ENCODE measurements around the gene PRM1. TPM values are rescaled to one million over a fixed set of nuclear protein-coding genes. Genes with fewer than 3 reads are reported as not detected.

Gene PRM1
- polyA plus RNA-seq (2013, experiment 1 of 2), result not detected
- not detected for polyA plus RNA-seq (2013, experiment 2 of 2)

GRCh38 chr16:11280616-11281522, at the start of gene PRM1:
Gene PRM1, minus strand, starts transcription at chr16:11281330. Its CDS starts 92 bp downstream, at chr16:11281238.
- Histone ChIP-seq H2AFZ (ENCODE audit: low read depth, low read length) (no peak within 1 kb of the TSS), H2BK12ac (ENCODE audit: low read length in 2 of 2) (peak within 1 kb of the TSS in 1 of 2 experiments; percentile 30), H3K4ac (ENCODE audit: low read depth in 1 of 2, low read length in 2 of 2) (no peak within 1 kb of the TSS), H2BK5ac (ENCODE audit: low read depth, low read length, poor library complexity, severe bottlenecking) (no peak within 1 kb of the TSS), H2AK5ac (ENCODE audit: low read length, severe bottlenecking) (peak within 1 kb of the TSS; percentile 65), H3K9me3 (ENCODE audit: control insufficient read depth, low read length) (peaks cover 4% of the 10 kb centered on the region), H3K14ac (ENCODE audit: low read length in 2 of 2) (peak within 1 kb of the TSS in 1 of 2 experiments; percentile 48), H3K18ac (ENCODE audit: low read depth in 1 of 2, low read length in 2 of 2) (no peak within 1 kb of the TSS), H3K4me1 (ENCODE audit: control insufficient read depth, insufficient read depth, low read depth, low read length) (no peaks in the 10 kb centered on the region), H3K27me3 (ENCODE audit: control insufficient read depth in 1 of 2, insufficient read depth in 1 of 2, low read length in 2 of 2) (peaks cover 9 to 44% of the 10 kb centered on the region in 2 experiments), H3K4me2 (ENCODE audit: low read length, poor library complexity, severe bottlenecking) (no peak within 1 kb of the TSS), H2BK15ac (ENCODE audit: low read depth, poor library complexity, severe bottlenecking) (no peak within 1 kb of the TSS), H2BK120ac (ENCODE audit: low read depth, low read length) (no peak within 1 kb of the TSS), H3K27ac (ENCODE audit: low read length, poor library complexity, severe bottlenecking) (no peak within 1 kb of the TSS), H4K91ac (ENCODE audit: low read length) (peak within 1 kb of the TSS; percentile 15), H4K8ac (ENCODE audit: low read length) (no peak within 1 kb of the TSS), H3K4me3 (ENCODE audit: insufficient read depth in 1 of 2, low read depth in 1 of 2, low read length in 2 of 2) (peak within 1 kb of the TSS in 1 of 2 experiments; percentile 37), H3K23ac (ENCODE audit: low read length in 2 of 2) (no peak within 1 kb of the TSS), H3K36me3 (ENCODE audit: control insufficient read depth in 1 of 2, insufficient read depth in 2 of 2, low read depth in 1 of 2, low read length in 2 of 2) (no peaks in the 10 kb centered on the region), H3K9ac (ENCODE audit: low read length) (no peak within 1 kb of the TSS), H3K79me1 (replicated peaks; ENCODE audit: low read length, poor library complexity, severe bottlenecking) (no peaks in the 10 kb centered on the region)
- DNase-seq, result no peak
- 87% methylated on average over 17 of the region's 25 CpGs for WGBS

- Histone ChIP-seq H3K23ac (ENCODE audit: low read length in 2 of 2) (no peak overlapping the region), H3K79me1 (replicated peaks; ENCODE audit: low read length, poor library complexity, severe bottlenecking) (no peaks in the 10 kb centered on the region), H3K27me3 (ENCODE audit: control insufficient read depth in 1 of 2, insufficient read depth in 1 of 2, low read length in 2 of 2) (peaks cover 0 to 4% of the 10 kb centered on the region in 2 experiments), H3K18ac (ENCODE audit: low read depth in 1 of 2, low read length in 2 of 2) (no peak overlapping the region), H3K4me1 (ENCODE audit: control insufficient read depth, insufficient read depth, low read depth, low read length) (peaks cover 27% of the 10 kb centered on the region), H3K4me2 (ENCODE audit: low read length, poor library complexity, severe bottlenecking) (no peak overlapping the region), H3K14ac (ENCODE audit: low read length in 2 of 2) (no peak overlapping the region), H2BK12ac (ENCODE audit: low read length in 2 of 2) (peak overlapping the region; percentile 56 to 74), H2BK15ac (ENCODE audit: low read depth, poor library complexity, severe bottlenecking) (peak overlapping the region; percentile 41), H3K4ac (ENCODE audit: low read depth in 1 of 2, low read length in 2 of 2) (no peak overlapping the region), H3K36me3 (ENCODE audit: control insufficient read depth in 1 of 2, insufficient read depth in 2 of 2, low read depth in 1 of 2, low read length in 2 of 2) (no peaks in the 10 kb centered on the region), H2AK5ac (ENCODE audit: low read length, severe bottlenecking) (peak overlapping the region; percentile 80), H3K9ac (ENCODE audit: low read length) (no peak overlapping the region), H3K4me3 (ENCODE audit: insufficient read depth in 1 of 2, low read depth in 1 of 2, low read length in 2 of 2) (no peak overlapping the region), H2AFZ (ENCODE audit: low read depth, low read length) (no peak overlapping the region), H3K27ac (ENCODE audit: low read length, poor library complexity, severe bottlenecking) (no peak overlapping the region), H2BK5ac (ENCODE audit: low read depth, low read length, poor library complexity, severe bottlenecking) (no peak overlapping the region), H3K9me3 (ENCODE audit: control insufficient read depth, low read length) (no peaks in the 10 kb centered on the region), H2BK120ac (ENCODE audit: low read depth, low read length) (no peak overlapping the region), H4K91ac (ENCODE audit: low read length) (no peak overlapping the region), H4K8ac (ENCODE audit: low read length) (no peak overlapping the region)
- whole genome bisulfite sequencing, result 93% methylated on average over 5 of the region's 5 CpGs
- no peak for DNase-seq
Measured at GRCh38 chr16:11330526-11331237, 49.6 kb upstream of the PRM1 start.

GRCh38 chr16:11329891-11330290, 48.8 kb upstream of the PRM1 start:
- peak overlapping the region; percentile 97 for H3K27ac ChIP-seq (ENCODE audit: low read length, poor library complexity, severe bottlenecking)
- 100% methylated on average over 1 of the region's 3 CpGs for WGBS

More at GRCh38 chr16:11329891-11330290, 48.8 kb upstream of the PRM1 start:
- H3K4me3 ChIP-seq (ENCODE audit: insufficient read depth in 1 of 2, low read depth in 1 of 2, low read length in 2 of 2), result no peak overlapping the region
- no peak overlapping the region for H2AK5ac ChIP-seq (ENCODE audit: low read length, severe bottlenecking)
- no peak overlapping the region for H3K4ac ChIP-seq (ENCODE audit: low read depth in 1 of 2, low read length in 2 of 2)
- no peak overlapping the region for H3K18ac ChIP-seq (ENCODE audit: low read depth in 1 of 2, low read length in 2 of 2)
- no peak overlapping the region for H2BK120ac ChIP-seq (ENCODE audit: low read depth, low read length)
- H2AFZ ChIP-seq (ENCODE audit: low read depth, low read length), result no peak overlapping the region
- H3K4me2 ChIP-seq (ENCODE audit: low read length, poor library complexity, severe bottlenecking), result no peak overlapping the region
- no peak overlapping the region for H4K8ac ChIP-seq (ENCODE audit: low read length)
- H3K9me3 ChIP-seq (ENCODE audit: control insufficient read depth, low read length), result no peaks in the 10 kb centered on the region
- no peaks in the 10 kb centered on the region for H3K79me1 ChIP-seq (replicated peaks; ENCODE audit: low read length, poor library complexity, severe bottlenecking)
- H3K9ac ChIP-seq (ENCODE audit: low read length), result no peak overlapping the region
- H2BK12ac ChIP-seq (ENCODE audit: low read length in 2 of 2), result no peak overlapping the region
- H2BK15ac ChIP-seq (ENCODE audit: low read depth, poor library complexity, severe bottlenecking), result no peak overlapping the region
- H3K27me3 ChIP-seq (ENCODE audit: control insufficient read depth in 1 of 2, insufficient read depth in 1 of 2, low read length in 2 of 2), result peaks cover 0 to 4% of the 10 kb centered on the region in 2 experiments
- DNase-seq, result peak; percentile 48
- no peak overlapping the region for H2BK5ac ChIP-seq (ENCODE audit: low read depth, low read length, poor library complexity, severe bottlenecking)
- no peak overlapping the region for H3K14ac ChIP-seq (ENCODE audit: low read length in 2 of 2)
- H4K91ac ChIP-seq (ENCODE audit: low read length), result no peak overlapping the region
- H3K36me3 ChIP-seq (ENCODE audit: control insufficient read depth in 1 of 2, insufficient read depth in 2 of 2, low read depth in 1 of 2, low read length in 2 of 2), result no peaks in the 10 kb centered on the region
- peaks cover 34% of the 10 kb centered on the region for H3K4me1 ChIP-seq (ENCODE audit: control insufficient read depth, insufficient read depth, low read depth, low read length)
- H3K23ac ChIP-seq (ENCODE audit: low read length in 2 of 2), result no peak overlapping the region

Measured in mesenchymal stem cell (in vitro differentiated cells and primary cell).